ENCODE measurements around the gene PADI4.

The PADI4 gene

GRCh38 chr1:17360272-17360956 is 52.4 kb downstream of the PADI4 start:
- Histone ChIP-seq H3K4me1 (ENCODE audit: control insufficient read depth, insufficient read depth, low read length) (no peaks in the 10 kb centered on the region), H3K36me3 (ENCODE audit: control insufficient read depth in 2 of 2, insufficient read depth in 1 of 2, low read length in 2 of 2) (no peaks in the 10 kb centered on the region), H3K9me3 (ENCODE audit: control insufficient read depth, insufficient read depth, low read depth, low read length) (no peaks in the 10 kb centered on the region), H3K4me3 (ENCODE audit: low read depth, low read length) (no peak overlapping the region), H3K27ac (ENCODE audit: extremely low read depth, low read depth, low read length) (no peak overlapping the region)
- TF ChIP-seq ZNF529 (tag by site-specific recombination; IDR thresholded peaks at IDR 0.05; ENCODE audit: insufficient replicate concordance) = no peak
- no peak for TF ChIP-seq ZNF324 (tag by site-specific recombination; IDR thresholded peaks at IDR 0.05)
- no peak for TF ChIP-seq ZNF530 (tag by site-specific recombination; IDR thresholded peaks at IDR 0.05; ENCODE audit: low read depth)
- no peak for TF ChIP-seq ZNF239 (tag by site-specific recombination; IDR thresholded peaks at IDR 0.05)
- TF ChIP-seq ZNF501 (tag by site-specific recombination; IDR thresholded peaks at IDR 0.05) = no peak
- no peak for TF ChIP-seq KLF7 (tag by site-specific recombination; IDR thresholded peaks at IDR 0.05; ENCODE audit: borderline replicate concordance)
- no peak for TF ChIP-seq SCRT2 (tag by site-specific recombination; IDR thresholded peaks at IDR 0.05)
- no peak for TF ChIP-seq ZNF280C (tag by site-specific recombination; IDR thresholded peaks at IDR 0.05)
- ChIA-PET POLR2A (no interaction called here), CTCF (no interaction called here)

- ChIA-PET POLR2A (no interaction called here), CTCF (no interaction called here)
- Histone ChIP-seq H3K9me3 (ENCODE audit: control insufficient read depth, insufficient read depth, low read depth, low read length) (no peaks in the 10 kb centered on the region), H3K4me3 (ENCODE audit: low read depth, low read length) (no peak overlapping the region), H3K36me3 (ENCODE audit: control insufficient read depth in 2 of 2, insufficient read depth in 1 of 2, low read length in 2 of 2) (no peaks in the 10 kb centered on the region), H3K27ac (ENCODE audit: extremely low read depth, low read depth, low read length) (no peak overlapping the region), H3K4me1 (ENCODE audit: control insufficient read depth, insufficient read depth, low read length) (no peaks in the 10 kb centered on the region)
- TF ChIP-seq, protein P1, sequence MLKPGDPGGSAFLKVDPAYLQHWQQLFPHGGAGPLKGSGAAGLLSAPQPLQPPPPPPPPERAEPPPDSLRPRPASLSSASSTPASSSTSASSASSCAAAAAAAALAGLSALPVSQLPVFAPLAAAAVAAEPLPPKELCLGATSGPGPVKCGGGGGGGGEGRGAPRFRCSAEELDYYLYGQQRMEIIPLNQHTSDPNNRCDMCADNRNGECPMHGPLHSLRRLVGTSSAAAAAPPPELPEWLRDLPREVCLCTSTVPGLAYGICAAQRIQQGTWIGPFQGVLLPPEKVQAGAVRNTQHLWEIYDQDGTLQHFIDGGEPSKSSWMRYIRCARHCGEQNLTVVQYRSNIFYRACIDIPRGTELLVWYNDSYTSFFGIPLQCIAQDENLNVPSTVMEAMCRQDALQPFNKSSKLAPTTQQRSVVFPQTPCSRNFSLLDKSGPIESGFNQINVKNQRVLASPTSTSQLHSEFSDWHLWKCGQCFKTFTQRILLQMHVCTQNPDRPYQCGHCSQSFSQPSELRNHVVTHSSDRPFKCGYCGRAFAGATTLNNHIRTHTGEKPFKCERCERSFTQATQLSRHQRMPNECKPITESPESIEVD (tag by site-specific recombination; IDR thresholded peaks at IDR 0.05) = no peak
- TF ChIP-seq ZBTB8A (tag by site-specific recombination; IDR thresholded peaks at IDR 0.05) (no peak), KLF9 (tag by site-specific recombination; IDR thresholded peaks at IDR 0.05; ENCODE audit: low read depth) (no peak), ZNF585B (tag by site-specific recombination; IDR thresholded peaks at IDR 0.05) (no peak), ZNF121 (tag by site-specific recombination; IDR thresholded peaks at IDR 0.05) (no peak)
- TF ChIP-seq, protein P2, sequence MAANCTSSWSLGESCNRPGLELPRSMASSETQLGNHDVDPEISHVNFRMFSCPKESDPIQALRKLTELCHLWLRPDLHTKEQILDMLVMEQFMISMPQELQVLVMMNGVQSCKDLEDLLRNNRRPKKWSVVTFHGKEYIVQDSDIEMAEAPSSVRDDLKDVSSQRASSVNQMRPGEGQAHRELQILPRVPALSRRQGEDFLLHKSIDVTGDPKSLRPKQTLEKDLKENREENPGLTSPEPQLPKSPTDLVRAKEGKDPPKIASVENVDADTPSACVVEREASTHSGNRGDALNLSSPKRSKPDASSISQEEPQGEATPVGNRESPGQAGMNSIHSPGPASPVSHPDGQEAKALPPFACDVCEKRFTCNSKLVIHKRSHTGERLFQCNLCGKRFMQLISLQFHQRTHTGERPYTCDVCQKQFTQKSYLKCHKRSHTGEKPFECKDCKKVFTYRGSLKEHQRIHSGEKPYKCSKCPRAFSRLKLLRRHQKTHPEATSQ (tag by site-specific recombination; IDR thresholded peaks at IDR 0.05) = no peak
- TF ChIP-seq, protein P3, sequence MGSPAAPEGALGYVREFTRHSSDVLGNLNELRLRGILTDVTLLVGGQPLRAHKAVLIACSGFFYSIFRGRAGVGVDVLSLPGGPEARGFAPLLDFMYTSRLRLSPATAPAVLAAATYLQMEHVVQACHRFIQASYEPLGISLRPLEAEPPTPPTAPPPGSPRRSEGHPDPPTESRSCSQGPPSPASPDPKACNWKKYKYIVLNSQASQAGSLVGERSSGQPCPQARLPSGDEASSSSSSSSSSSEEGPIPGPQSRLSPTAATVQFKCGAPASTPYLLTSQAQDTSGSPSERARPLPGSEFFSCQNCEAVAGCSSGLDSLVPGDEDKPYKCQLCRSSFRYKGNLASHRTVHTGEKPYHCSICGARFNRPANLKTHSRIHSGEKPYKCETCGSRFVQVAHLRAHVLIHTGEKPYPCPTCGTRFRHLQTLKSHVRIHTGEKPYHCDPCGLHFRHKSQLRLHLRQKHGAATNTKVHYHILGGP (tag by site-specific recombination; IDR thresholded peaks at IDR 0.05) = no peak
These were observed 53.7 kb downstream of the PADI4 start for GRCh38 chr1:17361687-17362086.

DNA sequence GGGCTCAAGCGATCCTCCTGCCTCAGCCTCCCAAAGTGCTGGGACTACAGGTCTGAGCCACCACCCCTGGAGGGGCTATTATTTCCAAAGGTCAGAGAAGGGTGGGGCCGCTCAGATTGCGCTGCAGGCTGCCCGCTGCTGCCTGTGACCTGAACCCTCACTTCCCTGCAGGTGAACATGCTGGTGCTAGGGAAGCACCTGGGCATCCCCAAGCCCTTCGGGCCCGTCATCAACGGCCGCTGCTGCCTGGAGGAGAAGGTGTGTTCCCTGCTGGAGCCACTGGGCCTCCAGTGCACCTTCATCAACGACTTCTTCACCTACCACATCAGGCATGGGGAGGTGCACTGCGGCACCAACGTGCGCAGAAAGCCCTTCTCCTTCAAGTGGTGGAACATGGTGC is 55.4 kb downstream of the PADI4 start:
- H3K4me1 ChIP-seq (ENCODE audit: control insufficient read depth, insufficient read depth, low read length) = no peaks in the 10 kb centered on the region
- H3K27ac ChIP-seq (ENCODE audit: extremely low read depth, low read depth, low read length) = no peak overlapping the region
- TF ChIP-seq ZNF174 (tag by site-specific recombination; IDR thresholded peaks at IDR 0.05) = no peak
- TF ChIP-seq ZNF791 (tag by site-specific recombination; IDR thresholded peaks at IDR 0.05) = no peak
- no peak for TF ChIP-seq FEZF1 (tag by site-specific recombination; IDR thresholded peaks at IDR 0.05)
- no peak for TF ChIP-seq ZNF10 (tag by site-specific recombination; IDR thresholded peaks at IDR 0.05)
- TF ChIP-seq ZNF324 (tag by site-specific recombination; IDR thresholded peaks at IDR 0.05) = no peak
- H3K9me3 ChIP-seq (ENCODE audit: control insufficient read depth, insufficient read depth, low read depth, low read length) = no peaks in the 10 kb centered on the region
- ChIA-PET POLR2A (no interaction called here), CTCF (interaction anchor here (1.0 kb wide), 1 partner anchor 8 kb away, joined by 3 read pairs; the partner anchor contains the start of gene PADI6)
- H3K4me3 ChIP-seq (ENCODE audit: low read depth, low read length) = no peak overlapping the region
- no peaks in the 10 kb centered on the region for H3K36me3 ChIP-seq (ENCODE audit: control insufficient read depth in 2 of 2, insufficient read depth in 1 of 2, low read length in 2 of 2)
